ENCODE results near the gene IL21R.

- TF ChIP-seq CTCF (conservative IDR thresholded peaks at IDR 0.05) (no peak), ZFX (IDR thresholded peaks at IDR 0.05) (no peak)
Measured at GRCh38 chr16:27365142-27366089, 36.6 kb upstream of the IL21R start.
